ENCODE results near the gene SARM1.
"Not testable (repeated sequence)": the region's sequence is repeated elsewhere in the genome, so short reads cannot be mapped to it uniquely, and the experiment has no call there.

SARM1 gene

GRCh38 chr17:28397275-28397674 is 25.8 kb downstream of the SARM1 start:
- no peak for DNase-seq

- DNase-seq, result no peak
Observed at GRCh38 chr17:28397687-28398279, 26.3 kb downstream of the SARM1 start.

- DNase-seq, result no peak
Observed at GRCh38 chr17:28398280-28398981, 26.9 kb downstream of the SARM1 start.

- DNase-seq, result no peak
Observed at GRCh38 chr17:28399808-28400207, 28.3 kb downstream of the SARM1 start.

GRCh38 chr17:28402224-28402630 is 30.7 kb downstream of the SARM1 start:
- no peak for DNase-seq

GRCh38 chr17:28402844-28403243 is 31.4 kb downstream of the SARM1 start:
- DNase-seq, result no peak

- DNase-seq, result no peak
Observed at GRCh38 chr17:28404007-28404406, 32.5 kb downstream of the SARM1 start.

- no peak for DNase-seq
Observed at GRCh38 chr17:28404461-28404811, 32.9 kb downstream of the SARM1 start.

- DNase-seq, result no peak
Observed at GRCh38 chr17:28404812-28405570, 33.5 kb downstream of the SARM1 start.

GRCh38 chr17:28405632-28406472 is 34.4 kb downstream of the SARM1 start, which contains the start of gene SLC46A1:
Gene SLC46A1 (minus strand): TSS chr17:28406212. CDS start chr17:28406114, 98 bp downstream.
- DNase-seq, result peak; percentile 54

GRCh38 chr17:28406473-28406814 is 35.0 kb downstream of the SARM1 start:
- peak; percentile 42 for DNase-seq

- DNase-seq, result peak; percentile 50
Observed at GRCh38 chr17:28407130-28407973, 35.9 kb downstream of the SARM1 start.

GRCh38 chr17:28407974-28408306 is 36.4 kb downstream of the SARM1 start:
- no peak for DNase-seq

- DNase-seq, result no peak
Observed at GRCh38 chr17:28412099-28412498, 40.6 kb downstream of the SARM1 start.

GRCh38 chr17:28413804-28414203 is 42.3 kb downstream of the SARM1 start:
- no peak for DNase-seq

GRCh38 chr17:28415886-28416285 is 44.4 kb downstream of the SARM1 start:
- DNase-seq, result no peak

- DNase-seq, result peak; percentile 39
Observed at GRCh38 chr17:28416703-28417311, 45.3 kb downstream of the SARM1 start.

- DNase-seq, result no peak
Observed at GRCh38 chr17:28421787-28422305, 50.4 kb downstream of the SARM1 start.

- no peak for DNase-seq
Observed at GRCh38 chr17:28425206-28425605, 53.7 kb downstream of the SARM1 start.

GRCh38 chr17:28426081-28426519 is 54.6 kb downstream of the SARM1 start:
- no peak for DNase-seq

- DNase-seq, result peak; percentile 96
Observed at GRCh38 chr17:28427371-28427770, 55.9 kb downstream of the SARM1 start.

- DNase-seq, result not testable (repeated sequence)
Observed at GRCh38 chr17:28427982-28428381, 56.5 kb downstream of the SARM1 start.
